HepG2 (cell line): ENCODE data around the gene EPHA3. TPM values are rescaled to one million over a fixed set of nuclear protein-coding genes. Genes with fewer than 3 reads are reported as not detected.

Experiments
- ATAC-seq: fragments of 200-7000 bp; cut with Tn5 transposase; 3 replicates; pipeline ENCODE4 v1.9.1; 2020; ENCODE audit warnings: mild to moderate bottlenecking, moderate library complexity
- BruUV-seq: library from RNA; stranded (reverse); fragments of 400-500 nt; replicated peaks from 2 replicates; lab custom pipeline; 2021; lab: Mats Ljungman, UMichigan
- CTCF ChIA-PET: fragments of 300-600 bp; formaldehyde crosslinking; extraction: SDS; loops from one replicate; lab custom pipeline; 2021; ENCODE audit warnings: low total read pairs, inconsistent platforms, low intra/inter-chr PET ratio; lab: Yijun Ruan, JAX
- POLR2A ChIA-PET: fragments of 350-600 bp; sonication (Branson Sonifier 250); formaldehyde crosslinking; loops from one replicate; lab custom pipeline; 2020; ENCODE audit warnings: antibody characterized with exemption, inconsistent platforms; lab: Yijun Ruan, JAX
- DNase-seq: peaks from one replicate; pipeline ENCODE4 v3.0.0-alpha.2; 2015; ENCODE audit warnings: low spot score
- FAIRE-seq: peaks from 3 replicates; lab custom pipeline; 2011; peaks lifted over from hg19 to GRCh38; lab: Jason Lieb, UNC
- H2AFZ ChIP-seq: one replicate; pipeline ENCODE4 v1.6.1; 2011; ENCODE audit warnings: low read length, inconsistent platforms
- H3K27ac ChIP-seq: fragments of 300-600 bp; 3 replicates; pipeline ENCODE4 v1.8.0; 2011; ENCODE audit warnings: mixed run types, mild to moderate bottlenecking, mixed read lengths, low read length, inconsistent platforms; ENCODE audit not compliant: insufficient read depth; ENCODE audit errors: extremely low read length
- H3K27me3 ChIP-seq, 2 experiments: fragments of 200-600 bp in 1 of 2; 2 replicates in 1 of 2; 3 replicates in 1 of 2; pipeline versions ENCODE4 v1.6.0 to v1.8.0; 2011; ENCODE audit warnings: low read length in 2 of 2, mild to moderate bottlenecking in 2 of 2, moderate library complexity in 2 of 2, inconsistent platforms in 1 of 2; ENCODE audit not compliant: insufficient read depth in 2 of 2, control insufficient read depth in 1 of 2
- H3K36me3 ChIP-seq, 2 experiments: fragments of 200-600 bp in 1 of 2; replicated peaks in 1 of 2; 2 replicates in 1 of 2; 3 replicates in 1 of 2; pipeline versions ENCODE4 v1.5.1 to v1.8.0; 2011; ENCODE audit warnings: low read length in 2 of 2, inconsistent platforms in 1 of 2; ENCODE audit not compliant: insufficient read depth in 2 of 2, control insufficient read depth in 1 of 2
- H3K4me1 ChIP-seq: 2 replicates; pipeline ENCODE4 v1.5.1; 2012; ENCODE audit warnings: low read length, inconsistent platforms; ENCODE audit not compliant: insufficient read depth
- H3K4me2 ChIP-seq: 2 replicates; pipeline ENCODE4 v1.6.0; 2011; ENCODE audit warnings: low read depth, low read length, inconsistent platforms
- H3K4me3 ChIP-seq, 3 experiments: fragments of 200-600 bp in 1 of 3; sonication (generic), shearing (Covaris generic) in 1 of 3; replicated peaks in 1 of 3; 2 replicates each; pipeline ENCODE4 v1.5.1; 2011 to 2016; ENCODE audit warnings: low read length in 3 of 3, inconsistent platforms in 2 of 3, low read depth in 2 of 3, mild to moderate bottlenecking in 2 of 3, control low read depth in 1 of 3, mixed read lengths in 1 of 3; ENCODE audit not compliant: insufficient read depth in 1 of 3
- H3K79me2 ChIP-seq: one replicate; pipeline ENCODE4 v1.6.1; 2011; ENCODE audit warnings: low read length, inconsistent platforms; ENCODE audit not compliant: insufficient read depth
- H3K9ac ChIP-seq: 2 replicates; pipeline ENCODE4 v1.6.0; 2011; ENCODE audit warnings: mild to moderate bottlenecking, low read depth, low read length, inconsistent platforms; ENCODE audit not compliant: insufficient read depth
- H3K9me3 ChIP-seq: 2 replicates; pipeline ENCODE4 v1.5.1; 2012; ENCODE audit warnings: mild to moderate bottlenecking, low read length
- H4K20me1 ChIP-seq: 2 replicates; pipeline ENCODE4 v1.6.0; 2011; ENCODE audit warnings: inconsistent platforms, mild to moderate bottlenecking, low read length, moderate library complexity; ENCODE audit not compliant: insufficient read depth
- BCLAF1 ChIP-seq: fragments of 450-650 bp; IDR thresholded peaks from 2 replicates; pipeline ENCODE4 v1.6.1; 2017; ENCODE audit warnings: mild to moderate bottlenecking
- GFI1 ChIP-seq: sonication (generic); formaldehyde crosslinking; IDR thresholded peaks from 2 replicates; pipeline ENCODE4 v1.5.0; 2020; ENCODE audit warnings: missing genetic modification reagents, mild to moderate bottlenecking, borderline replicate concordance
- TCF7 ChIP-seq: sonication (generic); IDR thresholded peaks from 2 replicates; pipeline ENCODE4 v1.6.1; 2016; ENCODE audit warnings: antibody characterized with exemption, low read depth
- ZNF468 ChIP-seq: sonication (generic); formaldehyde crosslinking; IDR thresholded peaks from 2 replicates; pipeline ENCODE4 v1.8.0; 2022; ENCODE audit warnings: mild to moderate bottlenecking, moderate library complexity, missing genetic modification reagents
- ZNF768 ChIP-seq: sonication (generic); formaldehyde crosslinking; IDR thresholded peaks from 2 replicates; pipeline ENCODE4 v1.4.0; 2020; ENCODE audit warnings: missing genetic modification reagents
- WGBS: methylation state at CpG from one replicate; pipeline ENCODE4 v1.1.6; 2017; ENCODE audit warnings: low lambda C conversion rate; 5-methylcytosine and 5-hydroxymethylcytosine counted together
- in situ Hi-C: cut with HindIII; loops from 2 replicates; pipeline ENCODE4 v1.10.0; 2017; ENCODE audit warnings: low pct_unique_long_range_greater_than_20kb; ENCODE audit not compliant: extremely low pct_ligation_motif_present
- intact Hi-C: fragments of 100-400 bp; cut with micrococcal nuclease; formaldehyde crosslinking; loops from one replicate; pipeline ENCODE4 v1.10.0; 2022; ENCODE audit not compliant: unreplicated experiment
- polyA plus RNA-seq, 8 experiments: library from polyadenylated mRNA; depleted of rRNA in 3 of 8; stranded (reverse) in 7 of 8; unstranded in 1 of 8; fragments of >200 nt; fragmentation: Illumina TruSeq in 4 of 8; extraction: Trizol in 4 of 8; gene quantifications; 2 replicates each; pipeline versions ENCODE4 v1.2.1 to v1.2.3, GENCODE V29; 2011 to 2016; ENCODE audit warnings: low read depth in 4 of 8, missing spikeins in 1 of 8, mixed read lengths in 1 of 8; ENCODE audit not compliant: insufficient read depth in 1 of 8
- total RNA-seq, 5 experiments: library from RNA; depleted of rRNA; stranded (reverse); fragments of >200 nt; fragmentation: Illumina TruSeq; extraction: Trizol; gene quantifications; 2 replicates each; pipeline ENCODE4 v1.2.3, GENCODE V29; 2016; ENCODE audit warnings: low read depth in 1 of 5
- TF ChIP-seq, protein P1 (sequence below): sonication (generic); formaldehyde crosslinking; IDR thresholded peaks from 2 replicates; pipeline ENCODE4 v1.4.0; 2020; ENCODE audit warnings: mild to moderate bottlenecking, missing genetic modification reagents
- TF ChIP-seq, protein P2 (sequence below): sonication (generic); formaldehyde crosslinking; IDR thresholded peaks from 2 replicates; pipeline ENCODE4 v1.4.0; 2020; ENCODE audit warnings: missing genetic modification reagents

EPHA3 gene
- total and polyA plus RNA-seq, 2 of the 13 experiments (the other 11 are each of a cell fraction or from before 2014, with no cell fraction given), result 0.01 TPM; not detected in 1

DNA sequence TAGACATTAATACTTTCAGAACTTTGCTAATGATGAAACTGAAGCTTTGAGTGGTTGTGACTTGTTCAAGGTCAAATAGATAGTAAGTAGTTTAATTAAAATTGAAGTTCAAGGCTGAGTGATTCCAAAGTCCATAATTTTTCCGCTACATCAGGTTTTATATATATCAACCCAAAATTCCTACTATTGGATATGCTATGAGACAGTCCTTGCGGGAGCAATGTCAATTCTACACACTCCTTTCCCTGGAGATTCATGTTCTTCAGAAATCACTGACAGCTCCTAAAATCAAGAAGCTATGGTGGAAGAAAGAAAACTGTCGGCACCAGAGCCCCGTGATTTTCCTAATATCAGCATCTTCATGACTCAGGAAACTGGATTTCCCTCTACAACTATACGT lies 167.6 kb downstream of the EPHA3 start:
- intact Hi-C loops, result no loop called here
- Histone ChIP-seq H2AFZ (no peak overlapping the region), H4K20me1 (no peaks in the 10 kb centered on the region), H3K79me2 (no peaks in the 10 kb centered on the region), H3K4me2 (no peak overlapping the region), H3K9me3 (no peaks in the 10 kb centered on the region), H3K9ac (no peak overlapping the region), H3K27me3 (no peaks in the 10 kb centered on the region), H3K4me1 (no peaks in the 10 kb centered on the region), H3K4me3 (no peak overlapping the region), H3K36me3 (no peaks in the 10 kb centered on the region), H3K27ac (no peak overlapping the region)
- no peak for DNase-seq
- POLR2A ChIA-PET, result no interaction called here
- in situ Hi-C loops, result no loop called here
- ATAC-seq, result no peak
- no peak for FAIRE-seq
- no peak for TF ChIP-seq TCF7
- TF ChIP-seq BCLAF1, result no peak
- TF ChIP-seq ZNF768 (CRISPR knock-in tag), result no peak
- TF ChIP-seq ZNF468 (CRISPR knock-in tag), result no peak
- TF ChIP-seq, protein P1, sequence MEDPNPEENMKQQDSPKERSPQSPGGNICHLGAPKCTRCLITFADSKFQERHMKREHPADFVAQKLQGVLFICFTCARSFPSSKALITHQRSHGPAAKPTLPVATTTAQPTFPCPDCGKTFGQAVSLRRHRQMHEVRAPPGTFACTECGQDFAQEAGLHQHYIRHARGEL (CRISPR knock-in tag), result no peak
- TF ChIP-seq GFI1, result no peak
- TF ChIP-seq, protein P2, sequence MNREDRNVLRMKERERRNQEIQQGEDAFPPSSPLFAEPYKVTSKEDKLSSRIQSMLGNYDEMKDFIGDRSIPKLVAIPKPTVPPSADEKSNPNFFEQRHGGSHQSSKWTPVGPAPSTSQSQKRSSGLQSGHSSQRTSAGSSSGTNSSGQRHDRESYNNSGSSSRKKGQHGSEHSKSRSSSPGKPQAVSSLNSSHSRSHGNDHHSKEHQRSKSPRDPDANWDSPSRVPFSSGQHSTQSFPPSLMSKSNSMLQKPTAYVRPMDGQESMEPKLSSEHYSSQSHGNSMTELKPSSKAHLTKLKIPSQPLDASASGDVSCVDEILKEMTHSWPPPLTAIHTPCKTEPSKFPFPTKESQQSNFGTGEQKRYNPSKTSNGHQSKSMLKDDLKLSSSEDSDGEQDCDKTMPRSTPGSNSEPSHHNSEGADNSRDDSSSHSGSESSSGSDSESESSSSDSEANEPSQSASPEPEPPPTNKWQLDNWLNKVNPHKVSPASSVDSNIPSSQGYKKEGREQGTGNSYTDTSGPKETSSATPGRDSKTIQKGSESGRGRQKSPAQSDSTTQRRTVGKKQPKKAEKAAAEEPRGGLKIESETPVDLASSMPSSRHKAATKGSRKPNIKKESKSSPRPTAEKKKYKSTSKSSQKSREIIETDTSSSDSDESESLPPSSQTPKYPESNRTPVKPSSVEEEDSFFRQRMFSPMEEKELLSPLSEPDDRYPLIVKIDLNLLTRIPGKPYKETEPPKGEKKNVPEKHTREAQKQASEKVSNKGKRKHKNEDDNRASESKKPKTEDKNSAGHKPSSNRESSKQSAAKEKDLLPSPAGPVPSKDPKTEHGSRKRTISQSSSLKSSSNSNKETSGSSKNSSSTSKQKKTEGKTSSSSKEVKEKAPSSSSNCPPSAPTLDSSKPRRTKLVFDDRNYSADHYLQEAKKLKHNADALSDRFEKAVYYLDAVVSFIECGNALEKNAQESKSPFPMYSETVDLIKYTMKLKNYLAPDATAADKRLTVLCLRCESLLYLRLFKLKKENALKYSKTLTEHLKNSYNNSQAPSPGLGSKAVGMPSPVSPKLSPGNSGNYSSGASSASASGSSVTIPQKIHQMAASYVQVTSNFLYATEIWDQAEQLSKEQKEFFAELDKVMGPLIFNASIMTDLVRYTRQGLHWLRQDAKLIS (CRISPR knock-in tag), result no peak
- 10% methylated on average over 5 of the region's 5 CpGs for WGBS
- CTCF ChIA-PET, result no interaction called here
- BruUV-seq, result no TSS peak
